ENCODE results near the gene CSRP3. TPM values are rescaled to one million over a fixed set of nuclear protein-coding genes. Genes with fewer than 3 reads are reported as not detected.

Gene CSRP3
- total RNA-seq, 6 donors from 2014 or later: not detected

DNA sequence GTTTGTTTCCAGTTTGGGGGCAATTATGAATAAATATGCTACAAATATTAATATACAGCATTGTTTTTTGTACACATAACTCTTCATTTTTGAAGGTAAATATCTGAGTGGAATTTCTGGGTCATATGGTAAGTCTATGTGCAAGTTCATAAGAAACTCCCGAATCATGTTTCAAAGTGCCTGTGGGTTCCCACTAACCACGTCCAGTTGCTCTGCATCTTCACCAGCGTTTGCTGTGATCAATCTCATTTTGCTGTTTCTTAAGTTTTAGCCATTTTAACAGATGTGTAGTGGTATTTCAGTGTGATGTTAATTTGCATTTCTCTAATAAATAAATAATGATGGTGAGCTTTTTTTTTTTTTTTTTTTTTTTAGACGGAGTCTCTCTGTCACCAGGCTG, 14.2 kb upstream of the CSRP3 start:
- WGBS, 2 donors: 76 to 78% methylated on average over 4 of the region's 4 CpGs
- ATAC-seq (ENCODE audit: low FRiP score in 2 of 2): no peak
- Histone ChIP-seq H3K4me3 (no peak overlapping the region), H3K36me3 (no peaks in the 10 kb centered on the region), H3K4me1 (peaks cover 0 to 5% (median 2%) of the 10 kb centered on the region in 4 donors), H3K9me3 (no peaks in the 10 kb centered on the region), H3K27ac (no peak overlapping the region), H3K27me3 (no peaks in the 10 kb centered on the region)
- TF ChIP-seq, protein P1, sequence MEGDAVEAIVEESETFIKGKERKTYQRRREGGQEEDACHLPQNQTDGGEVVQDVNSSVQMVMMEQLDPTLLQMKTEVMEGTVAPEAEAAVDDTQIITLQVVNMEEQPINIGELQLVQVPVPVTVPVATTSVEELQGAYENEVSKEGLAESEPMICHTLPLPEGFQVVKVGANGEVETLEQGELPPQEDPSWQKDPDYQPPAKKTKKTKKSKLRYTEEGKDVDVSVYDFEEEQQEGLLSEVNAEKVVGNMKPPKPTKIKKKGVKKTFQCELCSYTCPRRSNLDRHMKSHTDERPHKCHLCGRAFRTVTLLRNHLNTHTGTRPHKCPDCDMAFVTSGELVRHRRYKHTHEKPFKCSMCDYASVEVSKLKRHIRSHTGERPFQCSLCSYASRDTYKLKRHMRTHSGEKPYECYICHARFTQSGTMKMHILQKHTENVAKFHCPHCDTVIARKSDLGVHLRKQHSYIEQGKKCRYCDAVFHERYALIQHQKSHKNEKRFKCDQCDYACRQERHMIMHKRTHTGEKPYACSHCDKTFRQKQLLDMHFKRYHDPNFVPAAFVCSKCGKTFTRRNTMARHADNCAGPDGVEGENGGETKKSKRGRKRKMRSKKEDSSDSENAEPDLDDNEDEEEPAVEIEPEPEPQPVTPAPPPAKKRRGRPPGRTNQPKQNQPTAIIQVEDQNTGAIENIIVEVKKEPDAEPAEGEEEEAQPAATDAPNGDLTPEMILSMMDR (IDR thresholded peaks at IDR 0.05): no peak
- no peak for TF ChIP-seq EP300 (IDR thresholded peaks at IDR 0.05)
- TF ChIP-seq POLR2AphosphoS5 (IDR thresholded peaks at IDR 0.05): no peak
- no peak for TF ChIP-seq POLR2A (IDR thresholded peaks at IDR 0.05)
- DNase-seq: no peak

GRCh38 chr11:19209617-19210370, 8.0 kb upstream of the CSRP3 start:
- H3K27ac ChIP-seq: no peak overlapping the region
- no peak for ATAC-seq (ENCODE audit: low FRiP score in 2 of 2)
- no peak for TF ChIP-seq POLR2A (IDR thresholded peaks at IDR 0.05)
- TF ChIP-seq EP300 (IDR thresholded peaks at IDR 0.05): no peak
- TF ChIP-seq, protein P1 (IDR thresholded peaks at IDR 0.05): no peak
- TF ChIP-seq POLR2AphosphoS5 (IDR thresholded peaks at IDR 0.05): no peak

GRCh38 chr11:19208959-19209546, 7.3 kb upstream of the CSRP3 start:
- no peaks in the 10 kb centered on the region for H3K36me3 ChIP-seq
- H3K27me3 ChIP-seq: no peaks in the 10 kb centered on the region
- 61 to 79% methylated on average over 3 of the region's 3 CpGs for WGBS, 2 donors
- H3K4me3 ChIP-seq: no peak overlapping the region
- H3K9me3 ChIP-seq: no peaks in the 10 kb centered on the region
- no peak overlapping the region for H3K27ac ChIP-seq
- no peak for TF ChIP-seq POLR2A (IDR thresholded peaks at IDR 0.05)
- no peak for TF ChIP-seq EP300 (IDR thresholded peaks at IDR 0.05)
- TF ChIP-seq, protein P1 (IDR thresholded peaks at IDR 0.05): no peak
- no peak for TF ChIP-seq POLR2AphosphoS5 (IDR thresholded peaks at IDR 0.05)
- DNase-seq: no peak
- no peak for ATAC-seq (ENCODE audit: low FRiP score in 2 of 2)
- H3K4me1 ChIP-seq: no peaks in the 10 kb centered on the region

More at GRCh38 chr11:19209617-19210370, 8.0 kb upstream of the CSRP3 start:
- no peaks in the 10 kb centered on the region for H3K27me3 ChIP-seq
- no peak for DNase-seq
- H3K4me3 ChIP-seq: no peak overlapping the region
- no peaks in the 10 kb centered on the region for H3K36me3 ChIP-seq
- no peaks in the 10 kb centered on the region for H3K4me1 ChIP-seq
- no peaks in the 10 kb centered on the region for H3K9me3 ChIP-seq
- WGBS, 2 donors: 50 to 59% methylated on average over 4 of the region's 4 CpGs

DNA sequence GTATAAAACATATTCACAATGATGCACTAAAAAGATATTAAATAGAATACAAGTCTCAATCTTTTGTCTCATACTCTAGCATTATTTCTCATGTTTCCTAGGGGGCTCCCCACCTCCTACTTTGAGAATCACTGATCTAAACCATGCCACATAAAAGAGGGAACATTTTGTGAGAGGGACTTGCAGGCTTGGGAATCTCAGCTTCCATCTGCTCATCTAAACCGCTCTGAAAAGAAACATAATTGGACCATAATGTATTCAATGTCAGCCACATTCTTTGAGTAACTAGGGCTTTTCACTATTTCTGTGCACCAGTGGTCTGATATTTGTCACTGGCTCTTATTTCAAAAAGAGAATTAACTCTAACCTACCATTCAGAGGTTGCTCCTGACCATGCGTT, 6.4 kb upstream of the CSRP3 start:
- ATAC-seq (ENCODE audit: low FRiP score in 2 of 2) (no peak), DNase-seq (no peak)
- no peak overlapping the region for H3K4me3 ChIP-seq
- TF ChIP-seq, protein P1 (IDR thresholded peaks at IDR 0.05): no peak
- no peak for TF ChIP-seq POLR2A (IDR thresholded peaks at IDR 0.05)
- no peak for TF ChIP-seq POLR2AphosphoS5 (IDR thresholded peaks at IDR 0.05)
- TF ChIP-seq EP300 (IDR thresholded peaks at IDR 0.05): no peak
- no peaks in the 10 kb centered on the region for H3K9me3 ChIP-seq
- H3K4me1 ChIP-seq: no peaks in the 10 kb centered on the region
- WGBS, 2 donors: 90 to 95% methylated on average over 2 of the region's 2 CpGs
- H3K27ac ChIP-seq: no peak overlapping the region
- H3K27me3 ChIP-seq: no peaks in the 10 kb centered on the region
- no peaks in the 10 kb centered on the region for H3K36me3 ChIP-seq
